ENCODE measurements around the gene SIGLEC8.

GRCh38 chr19:51491586-51491985 is 33.3 kb upstream of the SIGLEC8 start:
- TF ChIP-seq, protein P1, sequence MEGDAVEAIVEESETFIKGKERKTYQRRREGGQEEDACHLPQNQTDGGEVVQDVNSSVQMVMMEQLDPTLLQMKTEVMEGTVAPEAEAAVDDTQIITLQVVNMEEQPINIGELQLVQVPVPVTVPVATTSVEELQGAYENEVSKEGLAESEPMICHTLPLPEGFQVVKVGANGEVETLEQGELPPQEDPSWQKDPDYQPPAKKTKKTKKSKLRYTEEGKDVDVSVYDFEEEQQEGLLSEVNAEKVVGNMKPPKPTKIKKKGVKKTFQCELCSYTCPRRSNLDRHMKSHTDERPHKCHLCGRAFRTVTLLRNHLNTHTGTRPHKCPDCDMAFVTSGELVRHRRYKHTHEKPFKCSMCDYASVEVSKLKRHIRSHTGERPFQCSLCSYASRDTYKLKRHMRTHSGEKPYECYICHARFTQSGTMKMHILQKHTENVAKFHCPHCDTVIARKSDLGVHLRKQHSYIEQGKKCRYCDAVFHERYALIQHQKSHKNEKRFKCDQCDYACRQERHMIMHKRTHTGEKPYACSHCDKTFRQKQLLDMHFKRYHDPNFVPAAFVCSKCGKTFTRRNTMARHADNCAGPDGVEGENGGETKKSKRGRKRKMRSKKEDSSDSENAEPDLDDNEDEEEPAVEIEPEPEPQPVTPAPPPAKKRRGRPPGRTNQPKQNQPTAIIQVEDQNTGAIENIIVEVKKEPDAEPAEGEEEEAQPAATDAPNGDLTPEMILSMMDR (IDR thresholded peaks at IDR 0.05; ENCODE audit: low read depth, low read length), result no peak
- no peak for TF ChIP-seq EZH2phosphoT487 (IDR thresholded peaks at IDR 0.05; ENCODE audit: low read depth)

Measured in OCI-LY3 (cell line).